Heart right ventricle (tissue), 16 donors: ENCODE measurements around the gene SH3GL2. TPM values are rescaled to one million over a fixed set of nuclear protein-coding genes. Genes with fewer than 3 reads are reported as not detected.

Experiments
- ATAC-seq, 8 donors: fragments of 200-7000 bp; cut with Tn5 transposase; one replicate each; pipeline ENCODE4 v1.9.1; 2020; ENCODE audit warnings: mild to moderate bottlenecking in 8 of 8, moderate library complexity in 8 of 8, moderate number of reproducible peaks in 1 of 8
- DNase-seq, 2 donors: peaks; one replicate each; pipeline ENCODE4 v3.0.0-alpha.2; 2020
- H3K27ac ChIP-seq, 10 donors: fragments of 200-600 bp; sonication (generic) in 2 of 10; one replicate each; pipeline versions ENCODE4 v1.5.0 to v1.8.0; 2020 to 2022; ENCODE audit warnings: mild to moderate bottlenecking in 3 of 10
- H3K27me3 ChIP-seq, 7 donors: fragments of 200-600 bp; one replicate each; pipeline ENCODE4 v1.8.0; 2021 to 2022; ENCODE audit warnings: mild to moderate bottlenecking in 2 of 7
- H3K36me3 ChIP-seq, 9 donors: fragments of 200-600 bp; sonication (generic) in 1 of 9; one replicate each; pipeline versions ENCODE4 v1.5.0 to v1.8.0; 2020 to 2022; ENCODE audit warnings: mild to moderate bottlenecking in 2 of 9
- H3K4me1 ChIP-seq, 9 donors: fragments of 200-600 bp; sonication (generic) in 1 of 9; one replicate each; pipeline versions ENCODE4 v1.5.0 to v1.8.0; 2020 to 2022; ENCODE audit warnings: mild to moderate bottlenecking in 4 of 9
- H3K4me3 ChIP-seq, 10 donors: fragments of 200-600 bp; sonication (generic) in 2 of 10; one replicate each; pipeline versions ENCODE4 v1.5.0 to v1.8.0; 2020 to 2022; ENCODE audit warnings: mild to moderate bottlenecking in 7 of 10, moderate library complexity in 2 of 10
- H3K9me3 ChIP-seq, 11 donors: fragments of 200-600 bp in 10 of 11; sonication (generic) in 2 of 11; one replicate each; pipeline versions ENCODE4 v1.5.0 to v1.8.0; 2013 to 2022; ENCODE audit warnings: mild to moderate bottlenecking in 2 of 11, control low read depth in 1 of 11, moderate library complexity in 1 of 11
- CTCF ChIP-seq, 9 donors: fragments of 200-600 bp; sonication (generic) in 2 of 9; IDR thresholded peaks; one replicate each; pipeline versions ENCODE4 v1.5.0 to v1.8.0; 2021 to 2022; ENCODE audit warnings: antibody characterized with exemption in 9 of 9, mild to moderate bottlenecking in 5 of 9, moderate library complexity in 1 of 9
- WGBS, 2 donors: extraction: QIAGEN DNeasy Blood & Tissue Kit; methylation state at CpG; one replicate each; pipeline ENCODE4 v1.1.7; 2013; ENCODE audit warnings: inconsistent platforms in 1 of 2; 5-methylcytosine and 5-hydroxymethylcytosine counted together
- intact Hi-C, 10 donors: fragments of 100-400 bp; cut with DNase I; formaldehyde crosslinking; loops; one replicate each; pipeline versions ENCODE4 v1.11.1 to v1.14.2; 2022
- polyA plus RNA-seq, 2 donors: library from polyadenylated mRNA; stranded (reverse); fragments of 200-250 nt; gene quantifications; one replicate each; pipeline ENCODE4 v1.2.3, GENCODE V29; 2013
- total RNA-seq, 10 donors: library from RNA; stranded (reverse); fragmentation: NEBNext Ultra II Directional in 3 of 10; extraction: Animal tissue kit (Norgen Biotek cat#: 25700) in 3 of 10; gene quantifications; one replicate each; pipeline versions ENCODE4 v1.2.1 to v1.2.4, GENCODE V29; 2021 to 2023
- donor health status: Arrhythmogenic right ventricular cardiomyopathy.
- donor health status: ischemic (EF 13 %, LVEDD 7.1; RV severe dilation, severe dysfunction).
- donor health status: healthy with polysubstance abuse.
- donor health status: DM: no; HTN: yes; CAD: no.
- donor health status: DM: no; HTN: no; CAD: no.
- donor health status: ischemic (EF 25% LVEDD 6.9; RV normal size, moderate dysfunction).
- donor health status: ischemic (EF 25% LVEDD 5.7; RV mildly dilated, moderate dysfunction).
- donor health status: healthy.
- donor health status: DM: yes; HTN: yes; CAD: no.
- donor health status: Ischemic cardiomyopathy.
- donor health status: ischemic (EF 35%, LVEDD 5.7; RV mildly dilated, moderate dysfunction).
- donor health status: nonischemic (EF 11% LVEDD 7.7; RV severe dilation, severe dysfunction).
- donor health status: DM: yes; HTN: yes; CAD: no.
- donor health status: PGD.
- donor health status: ischemic (EF 29% LVEDD 5.4; RV normal size, mild dysfunction).
- donor health status: nonischemic (EF 23%, LVEDD 6.1; RV moderate dilation, normal function).

The SH3GL2 gene
- total and polyA plus RNA-seq, 12 donors, result 0.73 to 14.6 (median 6.0) TPM; not detected in 1

GRCh38 chr9:17695482-17695881 lies 116.6 kb downstream of the SH3GL2 start:
- H3K4me1 ChIP-seq, result no peaks in the 10 kb centered on the region
- no peaks in the 10 kb centered on the region for H3K9me3 ChIP-seq
- ATAC-seq (no peak), DNase-seq (no peak)
- intact Hi-C loops, result no loop called here
- no peaks in the 10 kb centered on the region for H3K27me3 ChIP-seq
- no peak for TF ChIP-seq CTCF (IDR thresholded peaks at IDR 0.05)
- WGBS, 2 donors, result 54 to 80% methylated on average over 3 of the region's 3 CpGs
- no peak overlapping the region for H3K27ac ChIP-seq
- no peak overlapping the region for H3K4me3 ChIP-seq
- H3K36me3 ChIP-seq, result no peaks in the 10 kb centered on the region

- H3K27me3 ChIP-seq, result no peaks in the 10 kb centered on the region
- no peaks in the 10 kb centered on the region for H3K4me1 ChIP-seq
- WGBS, 2 donors, result 72 to 77% methylated on average over 3 of the region's 3 CpGs
- no peaks in the 10 kb centered on the region for H3K9me3 ChIP-seq
- intact Hi-C loops, result no loop called here
- ATAC-seq (no peak), DNase-seq (no peak)
- H3K4me3 ChIP-seq, result no peak overlapping the region
- TF ChIP-seq CTCF (IDR thresholded peaks at IDR 0.05), result no peak
- H3K27ac ChIP-seq, result no peak overlapping the region
- no peaks in the 10 kb centered on the region for H3K36me3 ChIP-seq
Observed at GRCh38 chr9:17699615-17700330, 120.9 kb downstream of the SH3GL2 start.

- Histone ChIP-seq H3K27ac (no peak overlapping the region), H3K4me3 (no peak overlapping the region), H3K27me3 (no peaks in the 10 kb centered on the region), H3K9me3 (no peaks in the 10 kb centered on the region), H3K4me1 (no peaks in the 10 kb centered on the region), H3K36me3 (no peaks in the 10 kb centered on the region)
- no peak for ATAC-seq
- DNase-seq, result no peak
- no peak for TF ChIP-seq CTCF (IDR thresholded peaks at IDR 0.05)
- WGBS, 2 donors, result 72 to 79% methylated on average over 2 of the region's 2 CpGs
- intact Hi-C loops, result no loop called here
Observed at GRCh38 chr9:17706347-17706746, 127.5 kb downstream of the SH3GL2 start.

GRCh38 chr9:17719053-17719452 lies 140.2 kb downstream of the SH3GL2 start:
- Histone ChIP-seq H3K4me3 (no peak overlapping the region), H3K4me1 (no peaks in the 10 kb centered on the region), H3K27ac (no peak overlapping the region), H3K9me3 (peaks cover 0 to 18% (median 7%) of the 10 kb centered on the region in 11 donors), H3K27me3 (no peaks in the 10 kb centered on the region), H3K36me3 (no peaks in the 10 kb centered on the region)
- no peak for TF ChIP-seq CTCF (IDR thresholded peaks at IDR 0.05)
- WGBS, 2 donors, result 43 to 59% methylated on average over 1 of the region's 1 CpG
- peak in 1 of 8 donors; percentile 50 for ATAC-seq
- DNase-seq, result no peak
- intact Hi-C loops, result no loop called here
